Measurements from ENCODE around the gene ANKFY1. TPM values are rescaled to one million over a fixed set of nuclear protein-coding genes. Genes with fewer than 3 reads are reported as not detected.

ANKFY1 gene
- total and polyA plus RNA-seq, 7 donors = 6.0 to 68.0 (median 52.6) TPM

GRCh38 chr17:4152471-4152870 lies 111.3 kb downstream of the ANKFY1 start:
- no peaks in the 10 kb centered on the region for H3K9me3 ChIP-seq
- no peak overlapping the region for H3K27ac ChIP-seq
- H3K36me3 ChIP-seq = peaks cover 4 to 59% (median 17%) of the 10 kb centered on the region in 4 donors
- DNase-seq = no peak
- intact Hi-C loops (cut with DNase I) = no loop called here
- TF ChIP-seq CTCF (IDR thresholded peaks at IDR 0.05) (no peak), POLR2A (IDR thresholded peaks at IDR 0.05) (no peak), POLR2AphosphoS5 (IDR thresholded peaks at IDR 0.05) (no peak), EP300 (IDR thresholded peaks at IDR 0.05) (no peak)
- no peaks in the 10 kb centered on the region for H3K27me3 ChIP-seq
- WGBS, 2 donors = 64 to 84% methylated on average over 3 of the region's 3 CpGs
- H3K4me3 ChIP-seq = no peak overlapping the region
- no peaks in the 10 kb centered on the region for H3K4me1 ChIP-seq

GRCh38 chr17:4150096-4150495 lies 113.7 kb downstream of the ANKFY1 start:
- H3K36me3 ChIP-seq = peaks cover 4 to 35% (median 10%) of the 10 kb centered on the region in 4 donors
- no peak for DNase-seq
- no peak overlapping the region for H3K4me3 ChIP-seq
- 89 to 93% methylated on average over 6 of the region's 6 CpGs for WGBS, 2 donors
- no peak overlapping the region for H3K27ac ChIP-seq
- no peaks in the 10 kb centered on the region for H3K27me3 ChIP-seq
- no peaks in the 10 kb centered on the region for H3K9me3 ChIP-seq
- TF ChIP-seq CTCF (IDR thresholded peaks at IDR 0.05) (no peak), EP300 (IDR thresholded peaks at IDR 0.05) (no peak), POLR2A (IDR thresholded peaks at IDR 0.05) (no peak), POLR2AphosphoS5 (IDR thresholded peaks at IDR 0.05) (no peak)
- intact Hi-C loops (cut with DNase I) = no loop called here
- H3K4me1 ChIP-seq = peaks cover 0 to 2% (median 0%) of the 10 kb centered on the region in 4 donors

GRCh38 chr17:4148611-4149308 lies 115.0 kb downstream of the ANKFY1 start:
- Histone ChIP-seq H3K4me3 (no peak overlapping the region), H3K9me3 (no peaks in the 10 kb centered on the region), H3K4me1 (peaks cover 0 to 13% (median 10%) of the 10 kb centered on the region in 4 donors), H3K27me3 (no peaks in the 10 kb centered on the region), H3K27ac (no peak overlapping the region), H3K36me3 (peaks cover 0 to 25% (median 6%) of the 10 kb centered on the region in 4 donors)
- DNase-seq = no peak
- TF ChIP-seq POLR2A (IDR thresholded peaks at IDR 0.05) (no peak), CTCF (IDR thresholded peaks at IDR 0.05) (no peak), POLR2AphosphoS5 (IDR thresholded peaks at IDR 0.05) (no peak), EP300 (IDR thresholded peaks at IDR 0.05) (no peak)
- WGBS, 2 donors = 82 to 93% methylated on average over 11 of the region's 11 CpGs
- intact Hi-C loops (cut with DNase I) = loop anchor here (5.0 kb wide), 1 partner anchor 264 kb away; no protein-coding TSS in a partner anchor

- TF ChIP-seq POLR2AphosphoS5 (IDR thresholded peaks at IDR 0.05) (no peak), CTCF (IDR thresholded peaks at IDR 0.05) (no peak), EP300 (IDR thresholded peaks at IDR 0.05) (no peak), POLR2A (IDR thresholded peaks at IDR 0.05) (no peak)
- Histone ChIP-seq H3K27me3 (no peaks in the 10 kb centered on the region), H3K9me3 (no peaks in the 10 kb centered on the region), H3K4me3 (no peak overlapping the region), H3K36me3 (peaks cover 0 to 20% (median 6%) of the 10 kb centered on the region in 4 donors), H3K27ac (no peak overlapping the region), H3K4me1 (peaks cover 0 to 13% (median 10%) of the 10 kb centered on the region in 4 donors)
- DNase-seq = no peak
- 65 to 79% methylated on average over 8 of the region's 8 CpGs for WGBS, 2 donors
- intact Hi-C loops (cut with DNase I) = loop anchor here (5.0 kb wide), 1 partner anchor 264 kb away; no protein-coding TSS in a partner anchor
Observed at GRCh38 chr17:4147751-4148310, 115.9 kb downstream of the ANKFY1 start.
